SK-N-SH (cell line): ENCODE measurements around the gene SNAPC3. TPM values are rescaled to one million over a fixed set of nuclear protein-coding genes. Genes with fewer than 3 reads are reported as not detected.
A peak's percentile ranks its signal among the peaks of the same experiment; 100 is the strongest.

Experiments
- CTCF ChIA-PET: fragments of 300-600, 350-600 bp; formaldehyde crosslinking; extraction: SDS; loops from one replicate; lab custom pipeline; 2021; lab: Yijun Ruan, JAX
- POLR2A ChIA-PET: fragments of 350-600 bp; sonication (Branson Sonifier 250); formaldehyde crosslinking; extraction: SDS; loops from one replicate; lab custom pipeline; 2020; ENCODE audit warnings: antibody characterized with exemption, inconsistent platforms; lab: Yijun Ruan, JAX
- DNase-seq: peaks from one replicate; pipeline ENCODE4 v3.0.0; 2012
- H2AFZ ChIP-seq: fragments of 200-600 bp; sonication (generic); 2 replicates; pipeline ENCODE4 v1.8.1; 2016; ENCODE audit warnings: antibody characterized with exemption, mild to moderate bottlenecking, low read depth
- H3F3A ChIP-seq: fragments of 200-600 bp; sonication (generic); replicated peaks from 2 replicates; pipeline ENCODE3; 2016; ENCODE audit warnings: antibody characterized with exemption, mild to moderate bottlenecking; ENCODE audit not compliant: insufficient read depth
- H3K27ac ChIP-seq, 2 experiments: fragments of 200-500 bp in 1 of 2; fragments of 200-600 bp in 1 of 2; sonication (Bioruptor generic) in 1 of 2; sonication (generic), shearing (Covaris generic) in 1 of 2; 2 replicates each; pipeline versions ENCODE4 v1.5.1 to v1.6.1; 2014 to 2016; ENCODE audit warnings: low read depth in 2 of 2, inconsistent platforms in 1 of 2, low read length in 1 of 2, mild to moderate bottlenecking in 1 of 2, mixed read lengths in 1 of 2
- H3K27me3 ChIP-seq: fragments of 200-600 bp; sonication (generic), shearing (Covaris generic); 2 replicates; pipeline ENCODE4 v1.6.1; 2016; ENCODE audit warnings: mixed run types; ENCODE audit not compliant: insufficient read depth
- H3K36me3 ChIP-seq, 2 experiments: fragments of 200-500 bp in 1 of 2; fragments of 200-600 bp in 1 of 2; sonication (Bioruptor generic) in 1 of 2; sonication (generic) in 1 of 2; replicated peaks in 1 of 2; 2 replicates each; pipeline versions ENCODE3 to v1.5.1; 2014 to 2016; ENCODE audit warnings: low read length in 1 of 2, mild to moderate bottlenecking in 1 of 2; ENCODE audit not compliant: insufficient read depth in 2 of 2, control insufficient read depth in 1 of 2
- H3K4me1 ChIP-seq, 2 experiments: fragments of 200-500 bp in 1 of 2; fragments of 200-600 bp in 1 of 2; sonication (Bioruptor generic) in 1 of 2; sonication (generic), shearing (Covaris generic) in 1 of 2; 2 replicates each; pipeline versions ENCODE4 v1.5.1 to v1.6.1; 2014 to 2016; ENCODE audit warnings: low read depth in 1 of 2, low read length in 1 of 2, mixed run types in 1 of 2; ENCODE audit not compliant: insufficient read depth in 2 of 2, control insufficient read depth in 1 of 2
- H3K4me2 ChIP-seq: fragments of 200-600 bp; sonication (generic), shearing (Covaris generic); 2 replicates; pipeline ENCODE4 v1.6.1; 2017; ENCODE audit warnings: mixed run types
- H3K4me3 ChIP-seq, 2 experiments: fragments of 200-500 bp in 1 of 2; fragments of 200-600 bp in 1 of 2; sonication (Bioruptor generic) in 1 of 2; sonication (generic), shearing (Covaris generic) in 1 of 2; 2 replicates each; pipeline versions ENCODE4 v1.5.1 to v1.8.1; 2014 to 2016; ENCODE audit warnings: low read depth in 2 of 2, inconsistent platforms in 1 of 2, low read length in 1 of 2, mild to moderate bottlenecking in 1 of 2, mixed read lengths in 1 of 2, moderate library complexity in 1 of 2
- H3K79me2 ChIP-seq: fragments of 200-600 bp; sonication (generic); 2 replicates; pipeline ENCODE4 v1.8.1; 2017; ENCODE audit warnings: mild to moderate bottlenecking; ENCODE audit not compliant: insufficient read depth
- H3K9ac ChIP-seq: fragments of 200-600 bp; sonication (generic); 2 replicates; pipeline ENCODE4 v1.6.1; 2017; ENCODE audit warnings: mixed run types
- H3K9me2 ChIP-seq: fragments of 200-600 bp; sonication (generic); 2 replicates; pipeline ENCODE4 v1.6.1; 2017; ENCODE audit warnings: mixed run types
- H3K9me3 ChIP-seq: fragments of 200-600 bp; sonication (generic); 2 replicates; pipeline ENCODE4 v1.6.1; 2017; ENCODE audit warnings: mixed run types, mild to moderate bottlenecking, moderate library complexity
- H4K20me1 ChIP-seq: fragments of 200-600 bp; sonication (generic); 2 replicates; pipeline ENCODE4 v1.6.1; 2017; ENCODE audit warnings: mild to moderate bottlenecking, mixed run types; ENCODE audit not compliant: insufficient read depth
- EZH2phosphoT487 ChIP-seq: fragments of 200-600 bp; sonication (generic); IDR thresholded peaks from 2 replicates; pipeline ENCODE4 v1.6.1; 2017; ENCODE audit warnings: low read depth, mixed run types, mild to moderate bottlenecking, antibody characterized with exemption, moderate library complexity, borderline replicate concordance
- NRF1 ChIP-seq: IDR thresholded peaks from 2 replicates; pipeline ENCODE4 v1.6.1; 2012; ENCODE audit warnings: low read depth, mild to moderate bottlenecking, low read length
- RAD21 ChIP-seq: IDR thresholded peaks from 2 replicates; pipeline ENCODE4 v1.6.1; 2012; ENCODE audit warnings: mild to moderate bottlenecking, low read length
- SMC3 ChIP-seq: IDR thresholded peaks from 2 replicates; pipeline ENCODE4 v1.6.1; 2012; ENCODE audit warnings: low read depth, low read length, improper control_type of control experiment
- TEAD4 ChIP-seq: IDR thresholded peaks from 2 replicates; pipeline ENCODE4 v1.4.0; 2012; ENCODE audit warnings: mild to moderate bottlenecking, borderline replicate concordance; ENCODE audit not compliant: insufficient read depth
- YY1 ChIP-seq: IDR thresholded peaks from 2 replicates; pipeline ENCODE4 v1.4.0; 2012; ENCODE audit warnings: low read depth, mild to moderate bottlenecking
- WGBS: methylation state at CpG from one replicate; pipeline ENCODE4 v1.1.6; 2017; ENCODE audit warnings: low lambda C conversion rate; 5-methylcytosine and 5-hydroxymethylcytosine counted together
- polyA plus RNA-seq, 3 experiments: library from polyadenylated mRNA; depleted of rRNA; stranded (reverse); fragments of >200 nt; gene quantifications; 2 replicates each; pipeline ENCODE4 v1.2.3, GENCODE V29; 2012
- TF ChIP-seq, protein P1 (sequence below): fragments of 150-350 bp; IDR thresholded peaks from 2 replicates; pipeline ENCODE4 v1.6.1; 2017; ENCODE audit warnings: antibody characterized with exemption, low read length, low read depth, borderline replicate concordance
- TF ChIP-seq, protein P2 (sequence below): IDR thresholded peaks from 2 replicates; pipeline ENCODE4 v1.6.1; 2012; ENCODE audit warnings: mild to moderate bottlenecking, low read depth, low read length, moderate library complexity
- TF ChIP-seq, protein P3 (sequence below): IDR thresholded peaks from 2 replicates; pipeline ENCODE4 v1.4.0; 2012; ENCODE audit warnings: low read depth
- TF ChIP-seq, protein P4 (sequence below): fragments of 200-600 bp; sonication (generic); IDR thresholded peaks from 2 replicates; pipeline ENCODE4 v1.6.1; 2017; ENCODE audit warnings: antibody characterized with exemption, mild to moderate bottlenecking, moderate library complexity

The SNAPC3 gene
- polyA plus RNA-seq, 1 of the 3 experiments (the other 2 are of a cell fraction): 20.6 TPM

DNA sequence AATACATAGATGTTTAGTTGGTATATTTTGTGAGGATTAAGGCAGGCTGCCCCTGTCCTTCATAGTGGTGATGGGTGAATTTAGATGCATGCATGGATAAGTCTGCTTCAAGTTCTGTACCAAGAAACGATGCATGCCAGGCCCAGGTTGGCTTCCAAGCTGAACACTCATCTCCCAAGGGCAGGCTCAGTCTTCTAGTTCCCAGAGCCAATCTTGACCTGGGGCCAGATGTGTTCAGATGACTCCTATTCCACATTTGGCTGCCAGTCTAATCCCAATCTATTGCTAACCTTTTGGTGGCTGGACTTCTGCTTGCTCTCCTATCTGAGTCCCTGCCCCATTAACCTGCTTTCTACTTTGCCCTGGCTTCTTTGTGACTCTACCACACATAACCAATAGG lies 18.5 kb upstream of the SNAPC3 start (continued):
- no peak for TF ChIP-seq TEAD4
- no peak for TF ChIP-seq EZH2phosphoT487
- TF ChIP-seq NRF1: no peak
- TF ChIP-seq, protein P1, sequence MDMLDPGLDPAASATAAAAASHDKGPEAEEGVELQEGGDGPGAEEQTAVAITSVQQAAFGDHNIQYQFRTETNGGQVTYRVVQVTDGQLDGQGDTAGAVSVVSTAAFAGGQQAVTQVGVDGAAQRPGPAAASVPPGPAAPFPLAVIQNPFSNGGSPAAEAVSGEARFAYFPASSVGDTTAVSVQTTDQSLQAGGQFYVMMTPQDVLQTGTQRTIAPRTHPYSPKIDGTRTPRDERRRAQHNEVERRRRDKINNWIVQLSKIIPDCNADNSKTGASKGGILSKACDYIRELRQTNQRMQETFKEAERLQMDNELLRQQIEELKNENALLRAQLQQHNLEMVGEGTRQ: no peak
- TF ChIP-seq, protein P2, sequence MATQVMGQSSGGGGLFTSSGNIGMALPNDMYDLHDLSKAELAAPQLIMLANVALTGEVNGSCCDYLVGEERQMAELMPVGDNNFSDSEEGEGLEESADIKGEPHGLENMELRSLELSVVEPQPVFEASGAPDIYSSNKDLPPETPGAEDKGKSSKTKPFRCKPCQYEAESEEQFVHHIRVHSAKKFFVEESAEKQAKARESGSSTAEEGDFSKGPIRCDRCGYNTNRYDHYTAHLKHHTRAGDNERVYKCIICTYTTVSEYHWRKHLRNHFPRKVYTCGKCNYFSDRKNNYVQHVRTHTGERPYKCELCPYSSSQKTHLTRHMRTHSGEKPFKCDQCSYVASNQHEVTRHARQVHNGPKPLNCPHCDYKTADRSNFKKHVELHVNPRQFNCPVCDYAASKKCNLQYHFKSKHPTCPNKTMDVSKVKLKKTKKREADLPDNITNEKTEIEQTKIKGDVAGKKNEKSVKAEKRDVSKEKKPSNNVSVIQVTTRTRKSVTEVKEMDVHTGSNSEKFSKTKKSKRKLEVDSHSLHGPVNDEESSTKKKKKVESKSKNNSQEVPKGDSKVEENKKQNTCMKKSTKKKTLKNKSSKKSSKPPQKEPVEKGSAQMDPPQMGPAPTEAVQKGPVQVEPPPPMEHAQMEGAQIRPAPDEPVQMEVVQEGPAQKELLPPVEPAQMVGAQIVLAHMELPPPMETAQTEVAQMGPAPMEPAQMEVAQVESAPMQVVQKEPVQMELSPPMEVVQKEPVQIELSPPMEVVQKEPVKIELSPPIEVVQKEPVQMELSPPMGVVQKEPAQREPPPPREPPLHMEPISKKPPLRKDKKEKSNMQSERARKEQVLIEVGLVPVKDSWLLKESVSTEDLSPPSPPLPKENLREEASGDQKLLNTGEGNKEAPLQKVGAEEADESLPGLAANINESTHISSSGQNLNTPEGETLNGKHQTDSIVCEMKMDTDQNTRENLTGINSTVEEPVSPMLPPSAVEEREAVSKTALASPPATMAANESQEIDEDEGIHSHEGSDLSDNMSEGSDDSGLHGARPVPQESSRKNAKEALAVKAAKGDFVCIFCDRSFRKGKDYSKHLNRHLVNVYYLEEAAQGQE: no peak

DNA sequence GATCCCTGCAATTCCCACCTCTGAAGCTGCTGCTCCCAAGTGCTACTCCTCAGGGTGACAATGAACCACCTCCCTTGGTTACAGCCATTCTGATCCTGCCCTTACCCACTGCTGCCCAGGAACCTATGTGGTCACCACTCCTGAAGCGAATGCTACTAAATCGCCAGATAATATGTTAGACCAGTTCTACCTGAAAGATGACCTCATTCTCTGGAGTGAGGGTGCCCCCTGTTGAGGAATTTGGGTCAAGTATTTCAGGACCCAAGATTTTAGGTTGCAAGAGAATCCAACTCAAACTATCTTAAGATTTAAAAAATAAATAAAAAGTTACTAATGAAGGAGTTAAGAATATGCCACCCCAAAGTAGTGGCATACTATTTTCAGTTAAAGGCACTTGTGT lies 5.8 kb upstream of the SNAPC3 start:
- H3K4me1 ChIP-seq: no peaks in the 10 kb centered on the region; a peak in 2 of 4 replicates
- H3F3A ChIP-seq: no peaks in the 10 kb centered on the region
- no peaks in the 10 kb centered on the region for H3K79me2 ChIP-seq
- TF ChIP-seq SMC3 (peak; percentile 44), YY1 (no peak), RAD21 (peak; percentile 77)
- TF ChIP-seq, protein P3, sequence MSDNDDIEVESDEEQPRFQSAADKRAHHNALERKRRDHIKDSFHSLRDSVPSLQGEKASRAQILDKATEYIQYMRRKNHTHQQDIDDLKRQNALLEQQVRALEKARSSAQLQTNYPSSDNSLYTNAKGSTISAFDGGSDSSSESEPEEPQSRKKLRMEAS: no peak
- TF ChIP-seq, protein P4, sequence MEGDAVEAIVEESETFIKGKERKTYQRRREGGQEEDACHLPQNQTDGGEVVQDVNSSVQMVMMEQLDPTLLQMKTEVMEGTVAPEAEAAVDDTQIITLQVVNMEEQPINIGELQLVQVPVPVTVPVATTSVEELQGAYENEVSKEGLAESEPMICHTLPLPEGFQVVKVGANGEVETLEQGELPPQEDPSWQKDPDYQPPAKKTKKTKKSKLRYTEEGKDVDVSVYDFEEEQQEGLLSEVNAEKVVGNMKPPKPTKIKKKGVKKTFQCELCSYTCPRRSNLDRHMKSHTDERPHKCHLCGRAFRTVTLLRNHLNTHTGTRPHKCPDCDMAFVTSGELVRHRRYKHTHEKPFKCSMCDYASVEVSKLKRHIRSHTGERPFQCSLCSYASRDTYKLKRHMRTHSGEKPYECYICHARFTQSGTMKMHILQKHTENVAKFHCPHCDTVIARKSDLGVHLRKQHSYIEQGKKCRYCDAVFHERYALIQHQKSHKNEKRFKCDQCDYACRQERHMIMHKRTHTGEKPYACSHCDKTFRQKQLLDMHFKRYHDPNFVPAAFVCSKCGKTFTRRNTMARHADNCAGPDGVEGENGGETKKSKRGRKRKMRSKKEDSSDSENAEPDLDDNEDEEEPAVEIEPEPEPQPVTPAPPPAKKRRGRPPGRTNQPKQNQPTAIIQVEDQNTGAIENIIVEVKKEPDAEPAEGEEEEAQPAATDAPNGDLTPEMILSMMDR: peak; percentile 56
- TF ChIP-seq, all 33 proteins: peak for 3
- H2AFZ ChIP-seq: no peak overlapping the region
- no peaks in the 10 kb centered on the region for H3K9me3 ChIP-seq
- POLR2A ChIA-PET: no interaction called here
- no peak overlapping the region for H3K4me3 ChIP-seq
- CTCF ChIA-PET: interaction anchor here (0.8 to 1.7 kb wide), 9 partner anchors 20 to 281 kb away, joined by 3 to 5 read pairs (median 4); no protein-coding TSS in a partner anchor
- peak; percentile 58 for DNase-seq
- no peak overlapping the region for H3K27ac ChIP-seq
- H4K20me1 ChIP-seq: no peaks in the 10 kb centered on the region
- no peaks in the 10 kb centered on the region for H3K9me2 ChIP-seq
- H3K9ac ChIP-seq: no peak overlapping the region
- no peaks in the 10 kb centered on the region for H3K27me3 ChIP-seq
- H3K36me3 ChIP-seq: no peaks in the 10 kb centered on the region
- H3K4me2 ChIP-seq: no peak overlapping the region
- WGBS: 94% methylated on average over 2 of the region's 2 CpGs
